K562 (cell line): Measurements from ENCODE around the gene RPS28. TPM values are rescaled to one million over a fixed set of nuclear protein-coding genes. Genes with fewer than 3 reads are reported as not detected.
"Not testable (repeated sequence)": the region's sequence is repeated elsewhere in the genome, so short reads cannot be mapped to it uniquely, and the experiment has no call there.

ENCODE experiments used
- ATAC-seq: fragments of 200-7000 bp; cut with Tn5 transposase; 3 replicates; pipeline ENCODE4 v1.9.1; 2020; ENCODE audit warnings: moderate library complexity
- BruUV-seq: library from RNA; stranded (reverse); fragments of 400-500 nt; replicated peaks from 2 replicates; lab custom pipeline; 2021; lab: Mats Ljungman, UMichigan
- CTCF ChIA-PET: fragments of 300-600 bp; formaldehyde crosslinking; extraction: SDS; loops from one replicate; lab custom pipeline; 2021; ENCODE audit warnings: low intra/inter-chr PET ratio; lab: Yijun Ruan, JAX
- POLR2A ChIA-PET: fragments of 300-600, 350-650 bp; sonication (Branson Sonifier 250); formaldehyde crosslinking; extraction: SDS; loops from one replicate; lab custom pipeline; 2021; ENCODE audit warnings: antibody characterized with exemption, inconsistent platforms; lab: Yijun Ruan, JAX
- DNase-seq, 4 experiments: peaks; one replicate each; pipeline versions ENCODE4 v3.0.0 to v3.0.0-alpha.2; 2011 to 2018; ENCODE audit warnings: low spot score in 3 of 4, mixed read lengths in 3 of 4; ENCODE audit errors: extremely low read depth in 1 of 4
- FAIRE-seq: peaks from 2 replicates; lab custom pipeline; 2011; peaks lifted over from hg19 to GRCh38; lab: Jason Lieb, UNC
- H2AFZ ChIP-seq: 2 replicates; pipeline ENCODE4 v1.6.0; 2011; ENCODE audit warnings: low read depth, low read length, control low read depth, inconsistent platforms
- H3K27ac ChIP-seq: fragments of 200-600 bp; 3 replicates; pipeline ENCODE4 v1.8.0; 2011; ENCODE audit warnings: low read depth, mild to moderate bottlenecking, control low read depth, inconsistent platforms, low read length, moderate library complexity, mixed read lengths; ENCODE audit errors: extremely low read depth
- H3K27me3 ChIP-seq, 2 experiments: fragments of 300-600 bp in 1 of 2; 2 replicates in 1 of 2; 3 replicates in 1 of 2; pipeline versions ENCODE4 v1.6.0 to v1.8.0; 2011; ENCODE audit warnings: inconsistent platforms in 2 of 2, low read length in 2 of 2, mild to moderate bottlenecking in 1 of 2, mixed read lengths in 1 of 2, moderate library complexity in 1 of 2; ENCODE audit not compliant: control insufficient read depth in 2 of 2, insufficient read depth in 2 of 2
- H3K36me3 ChIP-seq: fragments of 300-600 bp; 3 replicates; pipeline ENCODE4 v1.8.0; 2011; ENCODE audit warnings: mild to moderate bottlenecking, low read length, inconsistent platforms; ENCODE audit not compliant: control insufficient read depth, insufficient read depth
- H3K4me1 ChIP-seq, 2 experiments: fragments of 200-600 bp in 1 of 2; replicated peaks in 1 of 2; 2 replicates in 1 of 2; 3 replicates in 1 of 2; pipeline versions ENCODE4 v1.5.1 to v1.8.0; 2011; ENCODE audit warnings: inconsistent platforms in 2 of 2, low read length in 2 of 2, mild to moderate bottlenecking in 1 of 2, mixed read lengths in 1 of 2, moderate library complexity in 1 of 2; ENCODE audit not compliant: control insufficient read depth in 2 of 2, insufficient read depth in 2 of 2
- H3K4me2 ChIP-seq: 2 replicates; pipeline ENCODE4 v1.6.1; 2011; ENCODE audit warnings: low read length, control low read depth, inconsistent platforms, mixed read lengths; ENCODE audit not compliant: insufficient read depth
- H3K4me3 ChIP-seq: fragments of 200-600 bp; sonication (generic), shearing (Covaris generic); 2 replicates; pipeline ENCODE4 v1.5.1; 2016; ENCODE audit warnings: control low read depth, inconsistent platforms
- H3K79me2 ChIP-seq: fragments of 200-600 bp; 3 replicates; pipeline ENCODE4 v1.8.0; 2011; ENCODE audit warnings: low read length, inconsistent platforms; ENCODE audit not compliant: control insufficient read depth, insufficient read depth
- H3K9ac ChIP-seq, 2 experiments: 2 replicates each; pipeline versions ENCODE4 v1.6.0 to v1.6.1; 2011; ENCODE audit warnings: low read depth in 2 of 2, low read length in 2 of 2, control low read depth in 1 of 2, inconsistent platforms in 1 of 2, mild to moderate bottlenecking in 1 of 2, mixed read lengths in 1 of 2; ENCODE audit not compliant: insufficient read depth in 1 of 2
- H3K9me1 ChIP-seq: one replicate; pipeline ENCODE4 v1.6.0; 2011; ENCODE audit warnings: inconsistent platforms, mild to moderate bottlenecking, low read length, moderate library complexity; ENCODE audit not compliant: control insufficient read depth, insufficient read depth
- H3K9me3 ChIP-seq: replicated peaks from 2 replicates; pipeline ENCODE4 v1.5.1; 2011; ENCODE audit warnings: low read depth, low read length, inconsistent platforms; ENCODE audit not compliant: control insufficient read depth, insufficient read depth
- H4K20me1 ChIP-seq: replicated peaks from 2 replicates; pipeline ENCODE4 v1.6.1; 2011; ENCODE audit warnings: low read length, inconsistent platforms, mixed read lengths; ENCODE audit not compliant: control insufficient read depth, insufficient read depth
- CTCF ChIP-seq, 3 experiments: IDR thresholded peaks in 2 of 3; conservative IDR thresholded peaks in 1 of 3; 2 replicates each; pipeline ENCODE4 v1.5.1; 2011 to 2012; ENCODE audit warnings: low read length in 3 of 3, mild to moderate bottlenecking in 3 of 3, control low read depth in 2 of 3, improper control_type of control experiment in 1 of 3, inconsistent platforms in 1 of 3, low read depth in 1 of 3, mixed read lengths in 1 of 3, moderate library complexity in 1 of 3; ENCODE audit not compliant: insufficient read depth in 2 of 3
- ZNF384 ChIP-seq: IDR thresholded peaks from 2 replicates; pipeline ENCODE4 v1.6.1; 2012; ENCODE audit warnings: low read depth, low read length, improper control_type of control experiment
- WGBS: fragments of 100-300 bp; shearing (Covaris generic); methylation state at CpG from one replicate; pipeline ENCODE4 v1.1.6; 2016; ENCODE audit warnings: low coverage, mixed read lengths; ENCODE audit not compliant: insufficient coverage; ENCODE audit errors: missing lambda C conversion rate; 5-methylcytosine and 5-hydroxymethylcytosine counted together
- in situ Hi-C: fragments of 300-500 bp; cut with MboI; formaldehyde crosslinking; loops from 4 replicates; pipeline ENCODE4 v1.15.0; 2018; ENCODE audit warnings: inconsistent platforms, mixed read lengths
- intact Hi-C: fragments of 100-400 bp; cut with micrococcal nuclease; formaldehyde crosslinking; loops from 2 replicates; pipeline ENCODE4 v1.14.2; 2022
- polyA plus RNA-seq, 8 experiments: library from polyadenylated mRNA; depleted of rRNA in 4 of 8; stranded (reverse) in 5 of 8; unstranded in 3 of 8; fragments of >200 nt; fragmentation: Nextera tagmentation in 2 of 8; fragmentation: Illumina TruSeq in 1 of 8; extraction: Ambion mirVana in 2 of 8; extraction: Trizol in 1 of 8; gene quantifications; 2 replicates each; pipeline versions ENCODE4 v1.2.1 to v1.2.3, GENCODE V29; 2011 to 2014; ENCODE audit warnings: inconsistent platforms in 1 of 8, missing spikeins in 1 of 8
- total RNA-seq, 7 experiments: library from RNA; depleted of rRNA in 6 of 7; stranded (reverse); fragments of >200 nt in 6 of 7; fragmentation: Illumina TruSeq in 2 of 7; extraction: Trizol in 2 of 7; gene quantifications; 2 replicates each; pipeline versions ENCODE4 v1.2.1 to v1.2.3, GENCODE V29; 2011 to 2021; ENCODE audit warnings: low replicate concordance in 1 of 7

Gene RPS28
- total and polyA plus RNA-seq, 9 of the 15 experiments (the other 6 are each of a cell fraction or from before 2014, with no cell fraction given), result 165 to 2,827 (median 1,303) TPM

GRCh38 chr19:8318835-8319234 is 2.5 kb upstream of the RPS28 start:
- intact Hi-C loops, H3K27me3 ChIP-seq, BruUV-seq, H3K4me2 ChIP-seq, H3K4me3 ChIP-seq, CTCF ChIA-PET, FAIRE-seq, in situ Hi-C loops, H3K27ac ChIP-seq, H3K9me1 ChIP-seq, ATAC-seq, H3K9ac ChIP-seq, H3K9me3 ChIP-seq, H2AFZ ChIP-seq: not testable (repeated sequence)
- H4K20me1 ChIP-seq, result peaks cover 19% of the 10 kb centered on the region; the same call in 1 of the 2 replicates
- POLR2A ChIA-PET, result interaction anchor here (0.9 to 1.3 kb wide), 2 partner anchors 12 to 14 kb away, joined by 3 read pairs; no protein-coding TSS in a partner anchor
- peaks cover 65% of the 10 kb centered on the region for H3K36me3 ChIP-seq
- 84% methylated on average over 6 of the region's 9 CpGs for WGBS
- peak; percentile 55; the same call in 1 of the 2 replicates for TF ChIP-seq ZNF384
- peak in 1 of 3 experiments; percentile 23; a peak in 1 of 6 replicates for TF ChIP-seq CTCF (IDR thresholded peaks at IDR 0.05 in 2 of 3, conservative IDR thresholded peaks at IDR 0.05 in 1 of 3; ENCODE audit: insufficient read depth in 2 of 3, low read depth in 1 of 3, low read length in 3 of 3)
- H3K4me1 ChIP-seq, result peaks cover 14 to 18% of the 10 kb centered on the region in 2 experiments
- DNase-seq, result peak in 3 of 4 experiments; percentile 8 to 22 (median 21)
- peaks cover 48% of the 10 kb centered on the region for H3K79me2 ChIP-seq
